Keratinocyte (primary cell): ENCODE data around the gene COQ7. TPM values are rescaled to one million over a fixed set of nuclear protein-coding genes. Genes with fewer than 3 reads are reported as not detected.

Source experiments
- DNase-seq: peaks from one replicate; pipeline ENCODE4 v3.0.0-alpha.2; 2011; ENCODE audit warnings: low read depth, missing footprints, low spot score
- FAIRE-seq: peaks from 2 replicates; lab custom pipeline; 2011; peaks lifted over from hg19 to GRCh38; lab: Jason Lieb, UNC
- H2AFZ ChIP-seq: 2 replicates; pipeline ENCODE4 v1.6.0; 2012; ENCODE audit warnings: low read length, control low read depth, inconsistent platforms; ENCODE audit not compliant: control insufficient read depth
- H3K27ac ChIP-seq: 2 replicates; pipeline ENCODE4 v1.5.1; 2011; ENCODE audit warnings: low read length; ENCODE audit not compliant: control insufficient read depth, insufficient read depth
- H3K27me3 ChIP-seq: 3 replicates; pipeline ENCODE4 v1.6.0; 2011; ENCODE audit warnings: low read length; ENCODE audit not compliant: control insufficient read depth, insufficient read depth; ENCODE audit errors: extremely low read depth
- H3K36me3 ChIP-seq, 2 experiments: 2 replicates in 1 of 2; 3 replicates in 1 of 2; pipeline ENCODE4 v1.5.1; 2011; ENCODE audit warnings: low read length in 2 of 2, mild to moderate bottlenecking in 1 of 2; ENCODE audit not compliant: control insufficient read depth in 2 of 2, insufficient read depth in 2 of 2; ENCODE audit errors: extremely low read depth in 1 of 2
- H3K4me1 ChIP-seq: 3 replicates; pipeline ENCODE4 v1.5.1; 2011; ENCODE audit warnings: low read length; ENCODE audit not compliant: control insufficient read depth, insufficient read depth; ENCODE audit errors: extremely low read depth
- H3K4me2 ChIP-seq: 3 replicates; pipeline ENCODE4 v1.6.0; 2011; ENCODE audit warnings: low read depth, low read length; ENCODE audit not compliant: control insufficient read depth, insufficient read depth; ENCODE audit errors: extremely low read depth
- H3K4me3 ChIP-seq, 3 experiments: fragments of 200-600 bp in 1 of 3; sonication (generic) in 1 of 3; 2 replicates in 2 of 3; 3 replicates in 1 of 3; pipeline ENCODE4 v1.5.1; 2011 to 2016; ENCODE audit warnings: low read length in 3 of 3, mild to moderate bottlenecking in 3 of 3, control low read depth in 2 of 3, inconsistent platforms in 1 of 3, low read depth in 1 of 3, mixed read lengths in 1 of 3, mixed run types in 1 of 3, moderate library complexity in 1 of 3; ENCODE audit not compliant: control insufficient read depth in 2 of 3, insufficient read depth in 2 of 3; ENCODE audit errors: extremely low read depth in 1 of 3
- H3K79me2 ChIP-seq: 2 replicates; pipeline ENCODE4 v1.6.0; 2012; ENCODE audit warnings: low read length; ENCODE audit not compliant: control insufficient read depth, insufficient read depth
- H3K9ac ChIP-seq: 3 replicates; pipeline ENCODE4 v1.6.0; 2011; ENCODE audit warnings: low read length; ENCODE audit not compliant: control insufficient read depth, insufficient read depth; ENCODE audit errors: extremely low read depth
- H3K9me1 ChIP-seq: 3 replicates; pipeline ENCODE4 v1.6.0; 2011; ENCODE audit warnings: low read length; ENCODE audit not compliant: control insufficient read depth, insufficient read depth; ENCODE audit errors: extremely low read depth
- H3K9me3 ChIP-seq: 2 replicates; pipeline ENCODE4 v1.5.1; 2012; ENCODE audit warnings: low read depth, low read length; ENCODE audit not compliant: control insufficient read depth
- H4K20me1 ChIP-seq: 3 replicates; pipeline ENCODE4 v1.6.0; 2011; ENCODE audit warnings: low read length; ENCODE audit not compliant: control insufficient read depth, insufficient read depth; ENCODE audit errors: extremely low read depth
- EZH2 ChIP-seq: IDR thresholded peaks from one replicate; pipeline ENCODE4 v1.6.1; 2012; ENCODE audit warnings: inconsistent platforms, mild to moderate bottlenecking, low read length, moderate library complexity
- dilution Hi-C: fragments of 300-500 bp; cut with MboI; formaldehyde crosslinking; loops from one replicate; pipeline ENCODE4 v1.7.0; 2020; ENCODE audit warnings: low sequenced_read_pairs; ENCODE audit not compliant: extremely low pct_ligation_motif_present
- polyA plus RNA-seq, 5 experiments: library from polyadenylated mRNA; depleted of rRNA in 3 of 5; stranded (reverse) in 3 of 5; stranded (forward) in 1 of 5; unstranded in 1 of 5; fragments of >200 nt; gene quantifications; 1 replicate in 1 of 5; 2 replicates in 3 of 5; 3 replicates in 1 of 5; pipeline versions ENCODE4 v1.2.1 to v1.2.3, GENCODE V29; 2011 to 2012; ENCODE audit warnings: missing spikeins in 2 of 5, low read depth in 1 of 5, low replicate concordance in 1 of 5
- TF ChIP-seq, protein P1 (sequence below), 3 experiments: IDR thresholded peaks in 1 of 3; conservative IDR thresholded peaks in 1 of 3; optimal IDR thresholded peaks in 1 of 3; 2 replicates in 2 of 3; 3 replicates in 1 of 3; pipeline versions ENCODE3 to v1.5.1; 2011; ENCODE audit warnings: low read length in 3 of 3, mild to moderate bottlenecking in 3 of 3, moderate library complexity in 2 of 3, control low read depth in 1 of 3, inconsistent platforms in 1 of 3; ENCODE audit not compliant: insufficient read depth in 2 of 3; ENCODE audit errors: extremely low read depth in 1 of 3

COQ7 gene
- polyA plus RNA-seq, 1 donor (not counting 4 experiments of a cell fraction or from before 2014, with no cell fraction given), result 11.0 TPM

DNA sequence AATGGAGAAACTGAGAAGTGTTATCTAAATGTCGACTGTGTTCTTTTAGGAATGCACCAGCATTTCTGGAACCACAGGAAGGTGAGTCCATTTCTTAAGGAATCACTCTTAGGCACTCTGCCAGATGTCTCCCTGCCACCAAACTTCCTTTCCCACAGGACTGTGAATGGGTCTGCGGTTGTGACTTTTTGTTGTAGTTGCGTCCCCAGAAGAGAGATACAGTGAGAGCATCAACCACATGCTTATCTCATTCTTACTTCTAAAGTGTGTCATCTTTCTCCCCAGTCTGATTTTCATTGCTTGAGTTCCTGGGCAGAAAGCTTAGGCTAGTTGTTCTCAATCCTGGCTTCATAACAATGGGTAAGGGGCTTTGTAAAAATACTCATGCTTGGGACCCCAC, 59.8 kb downstream of the COQ7 start:
- Histone ChIP-seq H2AFZ (no peak overlapping the region), H3K27ac (no peak overlapping the region), H3K9ac (no peak overlapping the region), H3K27me3 (no peaks in the 10 kb centered on the region), H3K36me3 (no peaks in the 10 kb centered on the region), H3K4me3 (no peak overlapping the region), H3K4me1 (peaks cover 16% of the 10 kb centered on the region), H3K9me1 (no peaks in the 10 kb centered on the region), H4K20me1 (no peaks in the 10 kb centered on the region), H3K4me2 (no peak overlapping the region), H3K9me3 (no peaks in the 10 kb centered on the region), H3K79me2 (no peaks in the 10 kb centered on the region)
- TF ChIP-seq EZH2, result no peak
- DNase-seq (no peak), FAIRE-seq (no peak)
- dilution Hi-C loops, result no loop called here

DNA sequence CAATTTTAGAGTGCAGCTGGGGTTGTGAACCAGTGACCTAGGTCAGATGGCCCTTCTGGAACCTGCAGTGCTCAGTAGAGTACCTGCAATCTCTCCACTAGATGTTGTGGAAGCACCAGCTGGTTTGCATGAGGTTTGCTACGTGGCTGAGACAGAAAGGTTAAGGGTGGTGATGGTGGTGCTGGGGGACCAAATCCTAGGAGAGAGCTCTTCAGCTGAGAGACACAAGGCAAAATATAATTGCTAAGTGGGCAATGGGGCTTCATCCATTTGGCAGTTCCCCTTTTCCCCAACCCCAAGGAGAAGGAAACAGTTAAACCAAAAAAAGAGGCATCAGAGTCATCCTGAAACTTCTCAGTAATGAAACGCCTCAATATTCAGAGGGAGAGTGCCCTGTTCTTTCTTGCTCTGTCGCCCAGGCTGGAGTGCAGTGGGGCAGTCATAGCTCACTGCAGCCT, 60.3 kb downstream of the COQ7 start:
- FAIRE-seq (no peak), DNase-seq (no peak)
- H3K9ac ChIP-seq, result no peak overlapping the region
- H4K20me1 ChIP-seq, result no peaks in the 10 kb centered on the region
- H3K27me3 ChIP-seq, result no peaks in the 10 kb centered on the region
- no peak for TF ChIP-seq EZH2
- TF ChIP-seq, protein P1, sequence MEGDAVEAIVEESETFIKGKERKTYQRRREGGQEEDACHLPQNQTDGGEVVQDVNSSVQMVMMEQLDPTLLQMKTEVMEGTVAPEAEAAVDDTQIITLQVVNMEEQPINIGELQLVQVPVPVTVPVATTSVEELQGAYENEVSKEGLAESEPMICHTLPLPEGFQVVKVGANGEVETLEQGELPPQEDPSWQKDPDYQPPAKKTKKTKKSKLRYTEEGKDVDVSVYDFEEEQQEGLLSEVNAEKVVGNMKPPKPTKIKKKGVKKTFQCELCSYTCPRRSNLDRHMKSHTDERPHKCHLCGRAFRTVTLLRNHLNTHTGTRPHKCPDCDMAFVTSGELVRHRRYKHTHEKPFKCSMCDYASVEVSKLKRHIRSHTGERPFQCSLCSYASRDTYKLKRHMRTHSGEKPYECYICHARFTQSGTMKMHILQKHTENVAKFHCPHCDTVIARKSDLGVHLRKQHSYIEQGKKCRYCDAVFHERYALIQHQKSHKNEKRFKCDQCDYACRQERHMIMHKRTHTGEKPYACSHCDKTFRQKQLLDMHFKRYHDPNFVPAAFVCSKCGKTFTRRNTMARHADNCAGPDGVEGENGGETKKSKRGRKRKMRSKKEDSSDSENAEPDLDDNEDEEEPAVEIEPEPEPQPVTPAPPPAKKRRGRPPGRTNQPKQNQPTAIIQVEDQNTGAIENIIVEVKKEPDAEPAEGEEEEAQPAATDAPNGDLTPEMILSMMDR (optimal IDR thresholded peaks at IDR 0.05 in 1 of 3, IDR thresholded peaks at IDR 0.05 in 1 of 3, conservative IDR thresholded peaks at IDR 0.05 in 1 of 3; ENCODE audit: extremely low read depth in 1 of 3, insufficient read depth in 2 of 3, low read length in 3 of 3), result no peak
- no peak overlapping the region for H3K4me2 ChIP-seq
- no peak overlapping the region for H3K4me3 ChIP-seq
- H3K4me1 ChIP-seq, result peaks cover 14% of the 10 kb centered on the region
- H3K9me1 ChIP-seq, result no peaks in the 10 kb centered on the region
- no peaks in the 10 kb centered on the region for H3K79me2 ChIP-seq
- no peaks in the 10 kb centered on the region for H3K36me3 ChIP-seq
- no peak overlapping the region for H2AFZ ChIP-seq
- H3K27ac ChIP-seq, result no peak overlapping the region
- dilution Hi-C loops, result no loop called here
- no peaks in the 10 kb centered on the region for H3K9me3 ChIP-seq
